DOHH2 (cell line): ENCODE results near the gene SCFD2.

ENCODE experiments used
- CTCF ChIP-seq: fragments of 200-600 bp; sonication (generic); IDR thresholded peaks from one replicate; pipeline ENCODE4 v1.5.1; 2014; ENCODE audit warnings: antibody characterized with exemption, mild to moderate bottlenecking, low read depth, low read length; ENCODE audit not compliant: poor library complexity, severe bottlenecking
- EZH2phosphoT487 ChIP-seq: fragments of 200-600 bp; sonication (generic); IDR thresholded peaks from 2 replicates; pipeline ENCODE4 v1.6.1; 2017; ENCODE audit warnings: borderline replicate concordance, mild to moderate bottlenecking, antibody characterized with exemption, low read length, moderate library complexity, mixed read lengths

- TF ChIP-seq CTCF (no peak), EZH2phosphoT487 (no peak)
These were observed 411.2 kb downstream of the SCFD2 start for GRCh38 chr4:52954560-52955170.
